Osteocyte (in vitro differentiated cells): Measurements from ENCODE around the gene MAP3K3. TPM values are rescaled to one million over a fixed set of nuclear protein-coding genes. Genes with fewer than 3 reads are reported as not detected.

ENCODE experiments used
- DNase-seq: peaks from one replicate; pipeline ENCODE4 v3.0.0; 2021; ENCODE audit warnings: mixed read lengths; ENCODE audit not compliant: unreplicated experiment; ENCODE audit errors: extremely low spot score
- H3K27ac Mint-ChIP-seq: one replicate; pipeline ENCODE4 v1.8.0; 2021; ENCODE audit warnings: mild to moderate bottlenecking, mixed read lengths; ENCODE audit not compliant: unreplicated experiment
- H3K27me3 Mint-ChIP-seq: one replicate; pipeline ENCODE4 v1.8.0; 2021; ENCODE audit warnings: mixed read lengths; ENCODE audit not compliant: unreplicated experiment
- H3K36me3 Mint-ChIP-seq: one replicate; pipeline ENCODE4 v1.8.0; 2021; ENCODE audit warnings: mixed read lengths; ENCODE audit not compliant: unreplicated experiment
- H3K4me1 Mint-ChIP-seq: one replicate; pipeline ENCODE4 v1.8.0; 2021; ENCODE audit warnings: mixed read lengths; ENCODE audit not compliant: unreplicated experiment
- H3K4me3 Mint-ChIP-seq: one replicate; pipeline ENCODE4 v1.8.0; 2021; ENCODE audit warnings: mild to moderate bottlenecking, moderate library complexity, mixed read lengths; ENCODE audit not compliant: unreplicated experiment
- H3K9me3 Mint-ChIP-seq: one replicate; pipeline ENCODE4 v1.8.0; 2021; ENCODE audit warnings: mixed read lengths; ENCODE audit not compliant: unreplicated experiment
- CTCF ChIP-seq: fragments of 200-600 bp; sonication (generic); IDR thresholded peaks from 2 replicates; pipeline ENCODE4 v1.5.0; 2021; ENCODE audit warnings: antibody characterized with exemption, mild to moderate bottlenecking, moderate library complexity
- total RNA-seq: library from RNA; stranded (reverse); gene quantifications from 2 replicates; pipeline ENCODE4 v1.2.1, GENCODE V29; 2021

Gene MAP3K3
- total RNA-seq, 1 donor from 2014 or later, result 41.0 TPM

DNA sequence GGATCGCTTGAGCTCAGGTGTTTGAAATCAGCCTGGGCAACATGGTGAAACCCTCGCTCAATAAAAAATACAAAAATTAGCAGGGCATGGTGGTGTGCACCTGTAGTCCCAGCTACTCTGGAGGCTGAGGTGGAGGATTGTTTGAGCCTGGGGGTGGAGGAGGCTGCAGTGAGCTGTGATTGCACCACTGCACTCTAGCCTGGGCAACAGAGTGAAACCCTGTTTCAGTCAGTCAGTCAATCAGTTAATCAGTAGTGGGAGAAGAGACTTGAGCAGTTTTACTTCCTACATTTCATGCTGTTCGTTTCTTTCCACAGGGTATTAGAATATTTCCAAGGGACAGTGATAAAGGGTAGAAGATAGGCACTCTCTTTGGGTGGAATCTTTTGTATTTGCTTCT lies 8.8 kb downstream of the MAP3K3 start:
- peaks cover 14% of the 10 kb centered on the region for H3K4me1 Mint-ChIP-seq
- H3K27me3 Mint-ChIP-seq, result no peaks in the 10 kb centered on the region
- peaks cover 15% of the 10 kb centered on the region for H3K36me3 Mint-ChIP-seq
- no peaks in the 10 kb centered on the region for H3K9me3 Mint-ChIP-seq
- DNase-seq, result peak; percentile 19
- H3K27ac Mint-ChIP-seq, result no peak overlapping the region
- TF ChIP-seq CTCF, result no peak
- H3K4me3 Mint-ChIP-seq, result no peak overlapping the region

DNA sequence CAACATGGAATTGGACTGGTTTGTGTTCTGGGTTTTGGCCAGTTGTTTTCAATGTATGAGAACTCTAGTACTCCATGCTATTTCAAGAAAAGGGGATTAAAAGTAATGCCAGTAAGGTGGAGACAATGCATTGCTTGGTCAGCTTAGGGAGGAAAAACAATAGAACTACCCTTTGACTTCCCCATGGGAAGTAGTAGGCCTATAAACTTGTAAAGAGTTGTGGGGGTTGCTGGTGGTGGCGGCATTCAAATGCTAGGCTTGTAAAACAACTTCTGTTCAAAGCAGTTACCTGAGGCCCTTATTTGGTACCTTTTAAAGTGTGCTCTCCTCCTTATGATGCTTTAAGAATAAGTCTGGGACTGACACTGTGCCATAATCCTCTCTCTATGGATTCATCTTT lies 9.4 kb downstream of the MAP3K3 start:
- H3K27me3 Mint-ChIP-seq, result no peaks in the 10 kb centered on the region
- H3K27ac Mint-ChIP-seq, result no peak overlapping the region
- no peak overlapping the region for H3K4me3 Mint-ChIP-seq
- TF ChIP-seq CTCF, result no peak
- H3K9me3 Mint-ChIP-seq, result no peaks in the 10 kb centered on the region
- peaks cover 9% of the 10 kb centered on the region for H3K4me1 Mint-ChIP-seq
- DNase-seq, result no peak
- peaks cover 20% of the 10 kb centered on the region for H3K36me3 Mint-ChIP-seq

DNA sequence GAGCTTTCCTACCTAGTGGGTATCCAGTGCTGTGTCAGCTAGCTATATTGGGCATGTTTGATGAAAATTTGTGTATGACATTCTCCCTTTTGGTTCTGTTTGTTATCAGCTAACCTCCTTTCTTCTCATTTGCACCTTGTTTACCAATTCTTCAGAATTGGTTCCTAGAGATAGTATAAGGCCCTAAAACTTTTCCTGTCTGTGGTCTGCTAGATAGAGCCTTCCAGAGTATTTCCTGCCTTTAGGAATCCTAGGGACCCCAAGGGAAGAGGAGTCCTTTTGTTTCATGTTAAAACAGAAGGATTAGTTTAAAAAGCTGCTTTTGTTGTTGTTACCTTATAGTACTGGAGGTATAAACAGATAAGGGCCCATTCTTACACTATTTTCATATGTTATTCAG lies 11.5 kb downstream of the MAP3K3 start:
- DNase-seq, result no peak
- Mint-ChIP-seq H3K27ac (no peak overlapping the region), H3K4me1 (peaks cover 2% of the 10 kb centered on the region), H3K9me3 (no peaks in the 10 kb centered on the region), H3K27me3 (no peaks in the 10 kb centered on the region), H3K4me3 (no peak overlapping the region), H3K36me3 (peaks cover 22% of the 10 kb centered on the region)
- TF ChIP-seq CTCF, result no peak

DNA sequence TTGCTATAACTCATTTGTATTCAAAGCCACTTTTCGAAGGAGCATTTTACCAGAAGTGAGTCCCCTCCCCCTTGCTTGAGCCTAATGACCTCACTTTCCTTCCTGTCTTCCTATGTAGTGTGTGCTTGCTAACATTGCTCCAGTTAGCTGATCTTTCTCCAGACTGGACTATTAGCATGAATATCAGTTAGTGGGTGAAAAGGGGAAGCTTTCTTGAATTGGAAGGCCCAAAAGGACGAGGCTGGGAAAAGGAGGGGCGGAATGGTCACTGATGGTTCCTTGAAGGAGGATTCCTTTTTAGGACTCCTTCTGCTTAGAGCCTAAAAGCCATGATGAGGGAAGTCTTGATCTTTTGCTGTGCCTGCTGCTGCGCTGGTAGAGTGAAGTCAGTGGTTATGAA lies 11.9 kb downstream of the MAP3K3 start:
- DNase-seq, result no peak
- Mint-ChIP-seq H3K27ac (peak overlapping the region; percentile 59), H3K27me3 (no peaks in the 10 kb centered on the region), H3K4me3 (no peak overlapping the region), H3K4me1 (peaks cover 2% of the 10 kb centered on the region), H3K36me3 (peaks cover 24% of the 10 kb centered on the region), H3K9me3 (no peaks in the 10 kb centered on the region)
- no peak for TF ChIP-seq CTCF

DNA sequence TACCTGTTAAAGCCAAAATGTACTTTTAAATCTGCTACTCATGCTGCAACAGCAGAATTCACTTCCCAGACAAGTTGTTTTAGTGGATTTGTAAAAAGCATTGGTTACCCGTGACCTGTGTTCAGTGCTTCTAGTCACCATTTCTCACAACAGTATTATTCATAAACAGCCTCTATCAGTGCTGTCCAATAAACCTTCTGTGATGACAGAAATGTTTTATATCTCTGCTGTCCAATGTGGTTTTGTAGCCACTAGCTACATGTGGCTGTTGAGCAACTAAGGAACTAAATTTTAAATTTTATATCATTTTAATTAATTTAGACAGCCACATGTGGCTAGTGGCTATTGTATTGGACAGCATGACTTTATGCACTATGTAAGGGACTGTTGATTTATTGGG lies 12.6 kb downstream of the MAP3K3 start:
- Mint-ChIP-seq H3K27ac (no peak overlapping the region), H3K9me3 (no peaks in the 10 kb centered on the region), H3K27me3 (no peaks in the 10 kb centered on the region), H3K4me3 (no peak overlapping the region), H3K36me3 (peaks cover 25% of the 10 kb centered on the region), H3K4me1 (peaks cover 2% of the 10 kb centered on the region)
- DNase-seq, result no peak
- TF ChIP-seq CTCF, result no peak
